Measurements from ENCODE around the gene TELO2.

TELO2 gene

GRCh38 chr16:1537138-1537577 is 44.0 kb downstream of the TELO2 start:
- DNase-seq (ENCODE audit: extremely low read depth, low read depth) = no peak
- no peak for TF ChIP-seq CTCF (IDR thresholded peaks at IDR 0.05; ENCODE audit: low read depth, low read length)

DNA sequence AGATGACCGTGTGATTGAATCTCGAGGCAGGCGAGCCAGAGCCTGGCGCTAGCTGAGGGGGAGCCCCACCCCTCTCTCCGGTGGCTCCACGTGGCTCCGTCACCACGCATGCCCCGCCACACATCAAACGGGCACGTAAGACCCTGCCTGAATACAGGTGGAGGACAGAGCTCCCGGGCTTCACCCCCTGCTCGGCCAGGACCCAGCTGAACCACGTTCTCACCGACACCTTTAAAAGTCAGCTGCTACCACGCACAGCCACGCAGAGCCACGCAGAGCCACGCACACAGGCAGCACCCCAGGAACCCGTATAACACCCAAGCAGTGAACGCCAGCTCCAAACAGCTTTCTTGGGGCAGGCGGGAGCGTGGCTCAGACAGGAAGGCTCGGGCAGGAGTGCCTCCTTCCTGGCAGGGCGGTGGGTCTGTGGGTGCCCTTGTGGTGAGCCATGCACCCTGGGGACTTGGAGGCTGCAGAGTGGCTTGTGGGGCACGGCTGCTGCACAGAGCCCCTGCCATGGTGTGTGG is 44.7 kb downstream of the TELO2 start:
- no peak for DNase-seq (ENCODE audit: extremely low read depth, low read depth)
- TF ChIP-seq CTCF (IDR thresholded peaks at IDR 0.05; ENCODE audit: low read depth, low read length) = no peak

DNA sequence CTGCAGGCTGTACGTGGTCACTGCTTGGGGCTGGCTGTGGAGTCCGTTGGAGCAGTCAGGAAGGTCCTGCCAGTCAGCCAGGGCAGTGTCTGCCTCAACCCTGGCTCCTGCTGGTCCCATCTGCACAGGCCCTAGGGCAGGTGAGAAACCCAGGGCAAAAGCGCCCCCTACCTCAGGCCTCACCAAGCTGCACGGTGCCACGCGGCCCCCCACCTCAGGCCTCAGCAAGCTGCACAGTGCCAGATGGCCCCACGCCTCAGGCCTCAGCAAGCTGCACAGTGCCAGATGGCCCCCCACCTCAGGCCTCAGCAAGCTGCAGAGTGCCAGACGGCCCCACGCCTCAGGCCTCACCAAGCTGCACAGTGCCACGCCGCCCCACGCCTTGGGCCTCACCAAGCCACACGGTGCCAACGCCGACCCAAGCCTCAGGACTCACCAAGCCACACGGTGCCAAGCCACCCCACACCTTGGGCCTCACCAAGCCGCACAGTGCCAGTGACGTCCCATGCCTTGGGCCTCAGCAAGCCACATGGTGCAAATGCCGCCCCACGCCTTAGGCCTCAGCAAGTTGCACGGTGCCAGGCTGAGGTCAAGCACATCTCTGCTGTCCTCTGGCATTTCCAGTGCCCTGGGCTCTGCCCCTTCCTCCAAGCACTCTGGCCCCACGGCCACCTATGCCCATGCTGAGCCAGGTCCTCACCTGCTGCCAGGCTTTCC is 45.8 kb downstream of the TELO2 start:
- DNase-seq (ENCODE audit: extremely low read depth, low read depth) = no peak
- TF ChIP-seq CTCF (IDR thresholded peaks at IDR 0.05; ENCODE audit: low read depth, low read length) = no peak; the same call in 1 of the 2 replicates

GRCh38 chr16:1539720-1540555 is 46.8 kb downstream of the TELO2 start:
- TF ChIP-seq CTCF (IDR thresholded peaks at IDR 0.05; ENCODE audit: low read depth, low read length) = no peak

DNA sequence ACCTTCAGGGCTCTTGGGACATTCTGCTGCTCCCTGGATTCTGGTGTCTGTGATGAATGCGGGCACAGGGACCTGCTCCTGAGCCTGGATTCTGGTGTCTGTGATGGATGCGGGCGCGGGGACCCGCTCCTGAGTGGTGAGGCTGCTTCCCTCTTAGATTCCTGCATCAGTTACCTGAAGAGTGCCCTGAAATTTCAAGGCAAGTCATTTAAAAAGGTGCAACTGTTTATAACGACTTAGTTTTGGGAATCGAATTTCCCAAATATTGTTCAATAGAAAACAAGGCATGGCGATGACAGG is 47.3 kb downstream of the TELO2 start:
- no peak for TF ChIP-seq CTCF (IDR thresholded peaks at IDR 0.05; ENCODE audit: low read depth, low read length)
- DNase-seq (ENCODE audit: extremely low read depth, low read depth) = no peak

More at GRCh38 chr16:1539720-1540555, 46.8 kb downstream of the TELO2 start:
- no peak for DNase-seq (ENCODE audit: extremely low read depth, low read depth)

DNA sequence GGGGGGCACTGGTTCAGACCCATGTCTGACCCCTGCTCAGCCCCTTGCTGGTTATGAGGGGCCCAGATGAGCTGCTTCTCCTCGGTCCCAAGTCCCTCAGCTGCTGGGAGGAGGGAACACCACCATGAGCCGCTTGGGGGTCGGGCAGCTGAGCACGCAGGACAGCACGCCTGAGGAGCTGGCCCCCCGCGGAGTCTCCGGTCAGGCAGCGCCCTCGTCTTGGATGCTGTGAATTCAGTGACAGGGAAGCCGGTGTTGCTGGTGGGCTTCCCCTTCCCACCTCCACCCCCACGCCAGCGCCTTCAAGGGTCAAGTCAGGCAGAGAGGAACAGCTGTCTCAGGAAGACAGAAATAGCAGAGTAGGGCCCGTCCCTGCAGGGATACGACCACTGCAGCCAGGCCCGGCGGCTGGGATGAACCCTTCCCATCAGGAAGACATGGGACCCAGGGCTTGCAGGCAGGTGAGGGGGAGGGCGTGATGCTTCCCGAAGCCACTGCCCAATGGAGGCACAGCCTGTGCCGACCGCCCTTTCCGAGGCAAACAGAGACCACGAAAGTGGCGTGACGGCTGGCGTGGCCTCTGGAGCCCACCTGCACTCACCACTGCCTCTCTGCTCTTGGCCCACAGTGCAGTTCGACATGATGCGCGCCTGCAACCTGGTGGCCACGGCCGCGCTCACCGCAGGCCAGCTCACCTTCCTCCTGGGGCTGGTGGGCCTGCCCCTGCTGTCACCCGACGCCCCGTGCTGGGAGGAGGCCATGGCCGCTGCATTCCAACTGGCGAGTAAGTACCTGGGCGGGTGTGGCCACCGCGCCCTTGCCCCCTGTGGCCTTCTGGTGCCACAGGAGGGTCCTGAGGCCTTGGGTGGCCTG is 48.4 kb downstream of the TELO2 start:
- no peak for TF ChIP-seq CTCF (IDR thresholded peaks at IDR 0.05; ENCODE audit: low read depth, low read length)
- DNase-seq (ENCODE audit: extremely low read depth, low read depth) = no peak

Measured in AG09319 (cell line).